ENCODE data around the gene PLPP2.
A peak's percentile ranks its signal among the peaks of the same experiment; 100 is the strongest.
"Not testable (repeated sequence)": the region's sequence is repeated elsewhere in the genome, so short reads cannot be mapped to it uniquely, and the experiment has no call there.

PLPP2 gene

DNA sequence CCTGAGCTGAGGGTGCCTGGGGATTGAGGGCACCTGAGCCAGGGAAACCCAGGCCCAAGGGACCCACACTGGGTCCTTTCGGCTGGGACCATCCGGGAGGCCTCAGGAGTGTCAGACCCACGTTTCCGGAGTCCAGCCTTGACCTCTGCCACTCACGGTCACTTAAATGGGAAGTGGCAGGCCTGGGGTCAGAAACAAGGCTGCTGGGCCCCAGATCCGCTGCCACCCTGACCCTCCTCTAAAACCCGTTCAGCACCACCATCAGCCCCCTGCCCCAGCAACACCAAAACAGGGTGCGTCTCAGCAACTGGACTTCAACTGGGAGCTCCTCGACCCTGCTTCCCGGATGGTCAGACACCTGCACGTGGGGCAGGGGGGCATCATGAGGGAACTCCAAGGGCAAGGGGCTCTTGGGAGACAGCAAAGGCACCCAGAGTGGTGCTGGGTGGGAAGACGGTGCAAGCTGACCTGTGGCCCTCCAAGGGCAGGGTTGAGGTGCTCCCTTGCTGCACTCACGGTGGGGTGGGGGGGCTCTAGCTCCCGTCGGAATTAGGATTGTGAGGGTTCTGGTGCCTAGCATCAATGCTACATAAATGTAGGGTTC lies 1.2 kb upstream of the PLPP2 start:
- DNase-seq = no peak

DNA sequence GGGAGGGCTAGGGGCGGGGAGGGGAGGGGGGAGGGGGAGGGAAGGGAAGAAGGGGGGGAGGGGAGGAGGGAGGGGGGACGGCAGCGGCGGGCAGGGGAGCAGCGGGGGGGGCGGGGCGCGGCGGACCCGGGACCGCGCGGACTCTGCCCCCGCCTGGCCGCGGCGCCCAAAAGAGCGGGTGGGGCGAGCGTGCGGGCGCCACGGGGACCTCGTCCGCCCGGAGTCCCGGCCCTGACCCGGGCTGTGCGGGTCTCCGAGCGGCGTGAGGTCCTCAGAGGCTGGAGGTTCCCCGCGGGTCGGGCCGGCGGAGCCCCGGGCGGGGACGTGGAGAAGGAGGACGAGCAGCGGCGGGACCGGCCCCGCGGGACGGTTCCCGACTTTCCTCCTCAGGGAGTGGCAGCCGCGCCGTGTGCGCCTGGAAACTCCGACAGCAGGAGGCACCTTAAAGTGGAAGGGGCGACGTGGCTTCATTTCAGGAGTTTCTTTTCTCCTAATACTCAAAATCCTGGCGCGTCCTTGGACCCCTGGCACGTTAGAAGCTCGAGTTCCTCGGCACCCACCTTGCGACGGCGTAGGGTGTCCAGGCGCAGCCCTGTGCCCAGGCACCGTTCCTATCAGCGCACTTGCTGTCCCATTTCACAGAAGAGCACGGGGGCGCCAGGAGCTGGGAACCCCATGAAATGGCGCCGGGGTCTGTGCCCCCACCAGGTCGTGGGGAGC lies 518 bp upstream of the PLPP2 start:
- no peak for DNase-seq

DNA sequence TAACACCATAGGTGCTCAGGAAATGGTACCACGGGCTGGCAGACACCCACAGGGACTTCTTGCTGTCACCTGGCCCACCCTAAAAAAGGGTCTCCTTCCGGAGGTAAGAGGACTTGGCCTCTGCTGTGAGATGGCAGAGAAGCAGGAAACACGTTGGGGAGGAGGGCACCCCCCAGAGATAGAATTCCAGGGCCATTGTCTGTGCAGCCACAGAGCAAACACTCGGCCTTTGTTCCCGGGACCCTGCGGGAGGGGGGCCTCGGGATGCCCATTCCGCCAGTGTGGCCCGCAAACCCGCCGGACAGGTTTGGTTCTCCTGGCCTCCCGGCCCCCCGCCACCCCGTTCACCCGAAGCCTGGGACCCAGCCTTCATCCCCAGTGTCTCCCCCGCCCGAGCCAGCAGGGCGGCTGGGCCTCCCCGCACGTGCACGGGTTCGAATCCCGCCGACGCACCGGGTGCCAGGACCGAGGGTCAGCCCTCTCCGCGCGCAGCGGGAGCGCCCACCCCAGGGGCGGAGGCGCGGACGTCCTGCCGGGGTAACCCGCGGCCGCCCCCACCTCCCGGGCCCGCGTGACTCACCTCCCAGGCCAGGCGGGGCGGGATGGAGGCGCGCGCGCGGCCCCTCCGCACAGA lies 714 bp downstream of the PLPP2 start:
- DNase-seq = peak; percentile 76 to 80

DNA sequence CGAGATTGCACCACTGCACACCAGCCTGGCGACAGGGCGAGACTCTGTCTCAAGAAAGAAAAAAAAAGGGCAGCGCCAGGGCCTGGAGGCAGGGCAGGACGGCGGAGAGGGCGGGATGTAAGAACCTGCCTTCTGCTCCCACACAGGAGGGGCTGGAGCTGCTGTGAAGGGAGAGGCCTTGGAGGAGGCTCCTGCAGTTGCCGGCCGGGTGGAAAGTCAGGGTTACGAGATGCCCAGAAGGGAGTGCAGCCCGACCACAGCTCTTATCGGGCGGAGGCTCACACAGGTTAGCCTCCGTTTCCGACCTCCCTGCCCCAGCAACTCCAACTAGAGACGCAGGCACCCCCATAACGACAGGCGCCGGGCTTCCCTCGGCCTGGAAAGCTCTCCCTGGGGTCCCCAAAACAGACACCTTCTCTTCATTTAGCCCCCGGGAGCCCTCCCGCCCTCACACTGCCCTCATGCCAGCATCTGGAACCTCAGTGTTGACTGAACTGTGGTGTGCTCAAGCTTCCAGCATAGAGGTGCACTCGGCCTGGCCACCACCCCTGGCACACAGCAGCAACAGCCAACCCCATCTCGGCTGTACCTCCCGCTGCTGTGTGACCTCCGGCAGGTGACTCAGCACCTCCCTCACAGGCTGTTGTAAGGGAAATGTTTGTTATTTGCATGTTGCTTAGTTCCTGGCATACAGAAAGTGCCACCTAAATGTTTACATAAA lies 1.4 kb downstream of the PLPP2 start:
- no peak for DNase-seq

DNA sequence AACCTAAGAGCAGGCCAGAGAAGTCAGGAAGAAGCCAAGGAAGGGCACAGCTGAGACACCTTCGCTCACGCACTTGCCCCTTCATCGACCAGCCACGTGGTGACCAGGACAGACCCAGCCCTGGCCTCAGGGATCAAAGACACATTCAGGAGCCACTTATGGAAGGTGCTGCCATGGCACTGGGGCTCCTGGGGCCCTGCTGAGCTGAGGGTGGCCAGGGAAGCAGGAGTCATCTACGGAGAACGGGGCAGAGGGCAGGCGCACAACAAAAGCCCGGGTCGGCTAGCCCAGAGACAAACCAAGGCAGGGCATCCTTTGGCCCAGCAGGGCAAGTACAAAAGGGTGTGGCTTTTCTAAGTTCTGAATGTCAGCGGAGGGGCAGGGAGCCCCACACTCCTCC lies 2.3 kb downstream of the PLPP2 start:
- no peak for DNase-seq

DNA sequence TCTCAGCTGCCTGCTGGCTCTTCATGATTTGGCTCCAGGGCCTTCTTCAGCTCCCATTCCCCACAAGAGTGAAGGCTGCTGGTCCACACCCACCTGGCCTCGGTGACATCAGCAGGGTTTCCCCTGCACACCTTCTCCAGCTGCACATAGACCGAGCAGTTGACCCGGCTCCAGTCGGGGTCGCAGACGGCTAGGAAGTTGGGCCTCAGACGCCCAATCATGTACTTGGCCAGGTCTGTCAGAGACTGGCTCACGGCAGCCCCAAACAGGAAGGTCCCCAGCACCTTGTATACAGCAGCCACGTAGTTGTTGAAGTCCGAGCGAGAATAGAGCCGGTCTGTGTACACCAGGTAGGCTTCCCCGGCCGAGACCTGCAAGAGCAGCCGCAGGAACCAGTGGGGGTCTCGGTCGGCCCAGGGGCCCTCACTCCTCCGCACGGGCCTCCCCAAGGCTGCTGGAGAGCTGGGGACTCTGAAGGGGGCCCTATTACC lies 3.8 kb downstream of the PLPP2 start:
- no peak for DNase-seq

DNA sequence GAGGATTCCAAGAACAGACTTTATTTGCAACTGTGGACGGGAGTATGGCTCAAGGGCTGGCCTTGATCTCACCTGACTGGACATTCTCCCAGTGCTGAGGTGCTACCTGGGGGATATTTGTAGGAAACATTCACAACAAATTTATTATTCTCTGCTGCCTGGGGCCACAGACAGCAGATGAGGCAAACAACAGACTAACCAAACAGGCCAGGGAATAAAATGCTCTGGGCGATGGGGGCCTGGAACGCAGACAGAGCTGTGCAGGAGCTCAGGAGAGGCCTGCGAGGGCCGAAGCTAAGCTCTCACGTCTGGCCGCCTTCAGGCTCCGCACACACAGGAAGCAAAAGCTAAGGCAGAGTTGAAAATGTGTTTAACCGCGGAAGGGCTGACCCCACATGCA lies 7.8 kb downstream of the PLPP2 start:
- DNase-seq = no peak

DNA sequence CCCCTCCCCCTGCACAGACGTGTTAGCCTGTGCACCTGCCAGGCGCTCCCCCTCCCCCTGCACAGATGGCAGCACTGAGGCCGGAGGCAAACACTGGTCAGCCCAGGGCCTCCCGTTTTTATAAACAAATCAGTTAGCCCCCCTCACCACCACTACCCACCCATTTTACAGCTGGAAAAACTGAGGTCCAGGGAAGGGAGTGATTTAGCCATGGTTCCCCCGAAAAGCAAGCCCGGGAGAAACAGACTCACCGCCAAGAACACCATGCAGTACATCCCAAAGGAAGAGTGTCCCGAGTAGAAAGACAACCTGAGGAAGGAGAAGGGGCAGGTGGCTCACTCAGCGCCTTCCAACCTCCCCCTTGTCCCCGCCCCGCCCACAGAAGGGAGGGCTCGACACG lies 8.7 kb downstream of the PLPP2 start:
- DNase-seq = no peak

DNA sequence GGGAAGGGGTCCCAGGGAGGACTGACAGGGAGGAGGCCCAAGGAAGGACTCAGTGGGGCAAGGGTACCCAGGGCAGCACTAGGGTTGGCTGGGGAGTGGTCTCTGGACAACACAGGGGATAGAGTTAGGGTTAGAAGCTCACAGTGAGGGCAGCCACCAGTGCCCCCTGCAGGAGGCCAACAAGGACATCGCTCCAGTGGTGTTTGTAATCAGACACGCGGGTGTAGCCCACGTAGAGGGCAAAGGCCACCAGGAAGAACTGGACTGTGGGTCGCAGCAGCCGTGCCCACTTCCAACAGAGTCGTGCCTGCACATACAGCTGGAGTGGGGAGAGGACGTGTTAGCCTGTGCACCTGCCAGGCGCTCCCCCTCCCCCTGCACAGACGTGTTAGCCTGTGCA lies 9.2 kb downstream of the PLPP2 start:
- no peak for DNase-seq

DNA sequence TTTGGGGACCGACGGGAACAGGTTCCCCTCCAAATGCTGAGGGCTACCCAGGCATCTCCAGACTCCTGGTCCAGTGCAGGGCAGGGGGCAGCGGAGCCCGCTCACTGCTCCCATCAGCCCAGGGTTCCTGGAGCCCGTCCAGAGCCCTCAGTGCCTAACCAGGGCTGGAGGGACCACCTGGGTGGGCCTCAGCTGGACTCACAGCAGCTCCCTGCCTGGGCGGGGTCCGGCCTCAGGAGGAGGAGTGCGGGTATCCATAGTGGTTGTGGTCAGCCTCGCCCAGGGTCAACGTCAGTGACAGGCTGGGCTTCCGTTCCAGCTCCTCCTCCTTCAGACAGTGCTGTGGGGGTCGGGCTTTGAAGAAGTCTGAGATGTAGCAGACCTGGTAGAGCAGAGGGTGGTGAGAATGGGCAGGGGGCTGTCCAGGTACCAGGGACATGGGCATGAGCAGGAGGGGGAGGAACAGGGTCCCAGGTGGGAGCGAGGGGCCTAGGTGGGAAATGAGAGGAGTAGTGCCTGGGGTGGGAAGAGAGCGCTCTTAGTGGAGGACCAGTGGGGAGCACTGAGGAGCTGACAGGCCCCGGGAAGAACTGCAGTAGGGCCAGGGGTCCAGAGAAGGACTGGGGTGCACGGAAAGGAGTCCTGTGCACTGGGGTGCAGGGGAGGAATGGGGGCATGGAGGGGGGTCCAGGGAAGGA lies 9.9 kb downstream of the PLPP2 start:
- DNase-seq = no peak

DNA sequence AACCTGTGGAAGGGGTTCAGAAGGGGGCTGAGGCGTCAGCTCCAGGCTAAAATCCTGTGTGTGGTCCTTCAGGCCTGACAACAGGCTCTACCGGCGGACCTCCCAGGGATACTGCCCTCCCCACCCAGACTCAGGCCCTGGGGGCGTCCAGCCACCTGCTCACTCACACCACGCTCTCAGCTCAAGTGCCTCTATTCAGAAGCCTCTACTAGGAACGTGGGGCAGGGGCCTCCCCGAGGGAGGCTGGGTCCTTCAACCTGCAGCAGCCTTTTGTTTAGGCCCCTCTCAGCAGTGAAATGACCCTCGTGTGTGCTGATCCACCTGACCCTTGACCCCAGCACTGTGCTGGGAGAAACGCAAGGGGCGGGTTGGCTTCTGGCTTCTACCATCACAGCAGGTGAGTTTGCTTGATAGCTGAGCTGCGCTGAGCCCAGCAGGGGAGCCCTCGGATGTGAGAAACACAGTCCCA lies 10.6 kb downstream of the PLPP2 start:
- no peak for DNase-seq

DNA sequence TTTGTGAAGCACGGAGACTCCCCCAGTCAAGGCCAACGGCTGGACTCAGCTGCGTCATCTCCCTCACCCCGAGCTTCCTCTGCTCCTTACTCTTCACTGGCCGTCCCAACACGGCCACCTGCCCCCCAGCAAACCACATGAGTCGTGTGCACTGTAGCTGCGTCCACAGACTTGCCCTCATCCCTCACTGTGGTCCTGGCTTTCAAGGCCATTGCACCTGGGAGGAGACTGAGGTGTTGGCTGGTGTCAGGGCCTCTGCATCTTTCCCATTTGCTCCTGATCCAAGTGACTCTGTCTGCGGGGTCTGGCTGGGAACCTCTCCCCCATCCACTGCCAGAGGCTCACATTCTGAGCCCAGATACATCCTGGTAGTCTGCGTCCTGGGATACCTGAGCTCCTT lies 11.5 kb downstream of the PLPP2 start:
- no peak for DNase-seq

DNA sequence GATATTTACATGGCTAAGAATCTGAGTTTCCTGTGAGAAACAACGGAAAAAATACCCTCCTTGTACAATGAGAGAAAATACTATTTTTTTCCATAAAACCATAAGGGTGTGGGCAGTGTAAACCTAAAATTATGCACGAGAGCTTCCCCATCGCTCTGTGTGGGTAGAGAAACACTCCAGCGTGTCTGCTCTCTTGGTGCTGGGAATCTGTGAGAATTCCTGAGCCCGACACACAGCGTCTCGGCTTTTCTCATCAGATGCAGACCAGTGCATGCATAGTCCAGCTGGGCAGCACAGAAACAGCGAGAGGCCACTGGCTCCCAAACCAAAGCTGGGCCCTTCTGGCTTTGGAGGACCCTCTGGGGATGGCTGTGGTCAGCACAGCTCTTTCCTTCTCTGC lies 12.0 kb downstream of the PLPP2 start:
- no peak for DNase-seq

DNA sequence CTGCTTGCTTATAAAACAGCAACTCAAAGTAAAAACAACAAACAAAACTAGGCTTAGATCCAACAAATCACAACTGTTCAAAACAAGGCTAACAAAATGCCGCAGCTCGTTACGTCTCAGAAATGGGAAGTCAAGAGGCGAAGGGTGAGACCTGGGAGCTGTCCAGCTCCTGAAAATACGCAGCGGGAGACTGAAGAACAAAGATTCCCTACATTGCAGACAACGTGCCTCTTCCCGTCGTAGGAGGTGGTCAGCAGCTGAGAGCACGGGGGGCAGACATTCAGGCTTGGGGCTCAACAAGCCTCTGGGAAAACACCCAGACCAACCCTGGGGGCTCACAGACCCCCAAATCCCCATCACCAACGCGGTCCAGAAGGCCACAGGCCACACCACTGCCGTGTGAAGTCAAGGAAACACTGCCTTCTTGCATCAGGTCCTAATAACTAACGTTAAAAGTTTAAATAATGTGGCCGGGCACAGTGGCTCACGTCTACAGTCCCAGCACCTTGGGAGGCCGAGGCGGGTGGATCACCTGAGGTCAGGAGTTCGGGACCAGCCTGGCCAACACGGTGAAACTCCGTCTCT lies 13.5 kb downstream of the PLPP2 start:
- DNase-seq = no peak

DNA sequence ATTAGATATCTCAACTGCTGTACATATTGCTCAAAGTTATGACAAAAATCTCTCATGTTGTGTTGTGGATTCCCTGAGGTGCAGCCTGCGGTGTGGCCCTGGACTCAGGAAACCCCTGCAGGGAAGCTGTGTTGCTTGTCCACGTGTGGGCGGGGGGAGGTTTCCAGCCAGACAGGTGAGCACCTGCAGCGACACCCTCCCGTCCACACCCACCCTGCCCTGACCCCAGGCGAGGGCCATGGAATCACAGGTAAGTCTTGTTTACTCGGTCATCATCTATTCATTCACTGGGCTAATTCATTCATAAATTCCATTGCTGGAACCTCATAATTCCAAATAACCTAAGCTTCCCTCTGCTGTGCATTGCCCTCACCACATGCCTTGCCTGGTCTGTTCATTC lies 14.1 kb downstream of the PLPP2 start:
- DNase-seq = no peak

DNA sequence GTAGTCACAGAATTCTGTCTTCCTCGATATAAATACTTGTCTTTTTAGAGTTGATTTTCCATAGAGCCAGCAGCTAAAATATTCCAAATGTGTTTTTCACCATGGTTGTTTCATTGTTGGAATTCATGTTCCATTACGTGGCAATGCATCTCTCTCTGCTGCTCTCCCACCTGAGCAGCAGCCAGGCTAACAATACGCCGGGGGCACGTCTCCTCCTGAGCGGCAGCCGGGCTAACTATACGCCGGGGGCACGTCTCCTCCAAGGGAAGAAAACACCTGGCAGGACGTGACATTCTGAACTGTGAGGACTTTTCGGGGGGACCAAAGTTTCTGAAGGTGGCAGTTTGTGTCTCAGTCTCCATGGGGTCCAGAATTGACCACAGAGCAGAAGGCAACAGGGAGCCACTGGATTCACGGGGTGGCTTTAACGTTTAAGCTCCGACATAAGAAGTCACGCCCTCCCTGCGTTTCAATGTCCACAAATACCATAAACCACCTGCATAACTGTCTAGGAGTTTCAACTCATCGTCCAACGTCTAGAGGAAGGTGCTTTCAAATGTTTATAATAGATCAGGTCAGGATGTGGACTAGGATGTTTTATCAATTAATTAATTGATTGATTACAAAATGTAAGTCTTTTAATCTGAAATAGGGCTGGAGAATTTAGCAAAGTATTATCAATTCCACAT lies 15.1 kb downstream of the PLPP2 start:
- DNase-seq = no peak

DNA sequence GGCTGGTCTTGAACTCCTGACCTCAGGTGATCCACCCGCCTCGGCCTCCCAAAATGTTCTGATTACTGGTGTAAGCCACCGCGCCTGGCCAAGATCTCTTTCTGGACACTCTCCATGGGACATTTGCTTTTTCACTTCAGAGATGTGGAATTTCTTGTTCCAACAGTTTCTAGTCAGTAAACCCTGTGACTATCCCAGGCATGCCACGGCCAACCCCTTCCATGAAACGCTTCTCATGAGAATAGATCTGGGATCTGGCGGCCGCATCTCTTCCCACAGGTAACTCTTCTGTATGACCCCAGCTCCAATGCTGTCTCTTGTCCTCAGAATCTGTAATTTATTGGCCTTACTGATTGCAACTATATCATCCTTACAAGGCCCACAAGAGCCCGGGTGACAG lies 16.2 kb downstream of the PLPP2 start:
- DNase-seq = no peak

DNA sequence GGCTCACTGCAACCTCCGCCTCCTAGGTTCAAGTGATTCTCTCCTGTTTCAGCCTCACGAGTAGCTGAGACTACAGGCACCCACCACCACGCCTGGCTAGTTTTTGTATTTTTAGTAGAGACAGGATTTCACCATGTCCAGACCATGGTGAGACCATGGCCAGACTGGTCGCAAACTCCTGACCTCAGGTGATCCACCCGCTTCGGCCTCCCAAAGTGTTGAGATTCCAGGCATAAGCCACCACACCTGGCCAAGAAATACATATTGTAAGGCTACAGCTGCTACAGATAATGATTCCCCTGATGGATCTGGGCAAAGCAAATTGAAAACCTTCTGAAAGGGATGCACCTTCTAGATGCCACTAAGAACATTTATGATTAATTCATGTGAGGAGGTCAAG lies 17.8 kb downstream of the PLPP2 start:
- DNase-seq = no peak

DNA sequence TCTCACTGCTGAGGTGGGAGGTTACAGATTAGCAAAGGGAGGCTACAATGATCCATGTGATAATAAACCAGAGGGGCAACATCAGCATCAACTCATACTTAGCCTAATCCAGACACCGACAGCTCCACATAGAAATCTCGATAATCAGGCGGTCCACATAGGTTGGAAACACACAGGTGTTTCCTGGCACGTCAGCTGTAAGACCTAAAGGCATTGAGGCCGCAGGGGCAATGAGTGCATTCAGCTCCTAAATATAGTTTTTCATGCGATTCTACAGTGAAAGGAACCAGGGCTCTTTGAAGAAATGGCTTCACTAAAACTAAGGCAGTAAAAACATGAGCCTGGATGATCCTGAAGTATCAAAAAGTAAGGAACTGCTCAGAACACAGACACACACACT lies 19.3 kb downstream of the PLPP2 start:
- DNase-seq = no peak

DNA sequence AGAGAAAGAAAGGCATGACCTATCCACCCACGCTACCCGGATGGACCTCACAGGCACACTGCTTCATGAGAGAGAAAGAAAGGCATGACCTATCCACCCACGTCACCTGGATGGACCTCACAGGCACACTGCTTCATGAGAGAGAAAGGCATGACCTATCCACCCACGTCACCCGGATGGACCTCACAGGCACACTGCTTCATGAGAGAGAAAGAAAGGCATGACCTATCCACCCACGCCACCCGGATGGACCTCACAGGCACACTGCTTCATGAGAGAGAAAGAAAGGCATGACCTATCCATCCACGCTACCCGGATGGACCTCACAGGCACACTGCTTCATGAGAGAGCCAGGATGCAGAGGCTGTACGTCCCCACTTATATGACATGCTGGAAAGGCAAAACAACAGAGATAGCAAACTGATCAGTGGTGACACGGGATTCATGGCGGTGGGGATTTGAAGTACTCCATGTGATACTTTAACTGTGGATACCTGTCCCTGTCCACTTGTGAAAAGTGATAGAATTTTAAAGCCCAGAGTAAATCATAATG lies 20.4 kb downstream of the PLPP2 start:
- DNase-seq = not testable (repeated sequence)

DNA sequence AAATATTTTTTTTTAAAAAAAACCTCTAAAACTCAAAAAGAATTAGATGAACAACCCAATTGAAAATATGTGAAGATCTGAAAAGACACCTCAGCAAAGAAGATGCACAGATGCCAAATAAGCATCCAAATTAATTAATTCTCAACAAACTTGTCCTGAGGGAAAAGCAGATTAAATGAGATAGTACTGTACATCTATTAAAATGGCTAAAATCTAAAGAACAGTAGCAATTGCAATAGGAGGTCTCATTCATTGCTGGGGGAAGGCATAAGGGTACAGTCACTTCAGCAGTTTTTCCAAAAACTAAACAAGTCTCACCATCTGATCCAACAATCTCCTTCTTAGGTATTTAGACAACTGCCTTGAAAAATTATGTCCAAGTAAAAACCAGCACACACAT lies 22.0 kb downstream of the PLPP2 start:
- no peak for DNase-seq

DNA sequence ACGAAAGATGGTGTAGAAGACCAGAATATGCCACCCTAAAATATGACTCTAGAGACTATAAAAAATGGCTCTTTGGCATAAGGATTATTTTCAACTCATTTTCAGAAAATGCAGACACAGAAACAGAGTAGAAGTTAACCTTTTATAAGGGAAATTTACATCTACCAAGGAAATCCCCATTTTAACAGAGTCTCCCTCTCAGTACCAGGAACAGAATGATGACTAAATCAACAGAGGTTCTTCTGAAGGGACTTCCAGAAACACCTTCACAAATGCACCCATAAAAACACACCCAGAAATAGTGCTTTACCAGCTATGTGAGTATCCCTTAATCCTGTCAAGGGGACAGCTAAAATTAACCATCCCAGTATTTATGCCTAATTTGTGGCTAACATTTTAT lies 29.1 kb downstream of the PLPP2 start:
- DNase-seq = no peak

Measured in hippocampal formation (tissue), 2 donors.